HG02852 (cell line): ENCODE measurements around the gene GSC2.

Experiments used
- ATAC-seq: cut with Tn5 transposase; IDR thresholded peaks from one replicate; pipeline ENCODE4 v1.9.1; 2021; ENCODE audit warnings: mild to moderate bottlenecking, moderate library complexity; ENCODE audit not compliant: unreplicated experiment

GSC2 gene

GRCh38 chr22:19178657-19179496, 28.8 kb upstream of the GSC2 start, which contains the start of gene SLC25A1:
TSS of gene SLC25A1 (minus strand) at chr22:19178736. CDS start at chr22:19178673, 63 bp downstream.
- peak; percentile 66 for ATAC-seq

GRCh38 chr22:19178065-19178656, 28.1 kb upstream of the GSC2 start:
- ATAC-seq = peak; percentile 43

GRCh38 chr22:19177164-19178064, 27.3 kb upstream of the GSC2 start:
- no peak for ATAC-seq

- no peak for ATAC-seq
Measured at GRCh38 chr22:19176732-19177131, 26.6 kb upstream of the GSC2 start.

GRCh38 chr22:19176175-19176643, 26.1 kb upstream of the GSC2 start:
- no peak for ATAC-seq

- ATAC-seq = no peak
Measured at GRCh38 chr22:19175602-19176174, 25.6 kb upstream of the GSC2 start.

- ATAC-seq = no peak
Measured at GRCh38 chr22:19175026-19175601, 25.0 kb upstream of the GSC2 start.

GRCh38 chr22:19174106-19175025, 24.3 kb upstream of the GSC2 start:
- no peak for ATAC-seq

- no peak for ATAC-seq
Measured at GRCh38 chr22:19173047-19174035, 23.2 kb upstream of the GSC2 start.

- no peak for ATAC-seq
Measured at GRCh38 chr22:19172213-19173046, 22.3 kb upstream of the GSC2 start.

- ATAC-seq = no peak
Measured at GRCh38 chr22:19169947-19170318, 19.8 kb upstream of the GSC2 start.

GRCh38 chr22:19169002-19169946, 19.2 kb upstream of the GSC2 start:
- ATAC-seq = no peak

- no peak for ATAC-seq
Measured at GRCh38 chr22:19168088-19168890, 18.2 kb upstream of the GSC2 start.

GRCh38 chr22:19167106-19167869, 17.2 kb upstream of the GSC2 start:
- ATAC-seq = no peak

- ATAC-seq = no peak
Measured at GRCh38 chr22:19166421-19166820, 16.3 kb upstream of the GSC2 start.
